Endodermal cell (in vitro differentiated cells): ENCODE data around the gene PLCB4. TPM values are rescaled to one million over a fixed set of nuclear protein-coding genes. Genes with fewer than 3 reads are reported as not detected.

Source experiments
- DNase-seq: peaks from one replicate; pipeline ENCODE4 v3.0.0-alpha.2; 2017
- H3K27ac ChIP-seq: 2 replicates; pipeline ENCODE4 v1.5.1; 2013; ENCODE audit warnings: mild to moderate bottlenecking, low read depth, low read length, moderate library complexity
- H3K27me3 ChIP-seq: 2 replicates; pipeline ENCODE4 v1.6.1; 2013; ENCODE audit warnings: mild to moderate bottlenecking, low read length, moderate library complexity; ENCODE audit not compliant: insufficient read depth, control insufficient read depth, poor library complexity, severe bottlenecking
- H3K36me3 ChIP-seq: 2 replicates; pipeline ENCODE4 v1.7.0; 2013; ENCODE audit warnings: mild to moderate bottlenecking, low read length, moderate library complexity; ENCODE audit not compliant: control insufficient read depth, insufficient read depth
- H3K4me1 ChIP-seq: one replicate; pipeline ENCODE4 v1.7.0; 2013; ENCODE audit warnings: low read length; ENCODE audit not compliant: control insufficient read depth, insufficient read depth
- H3K4me3 ChIP-seq: 2 replicates; pipeline ENCODE4 v1.5.1; 2013; ENCODE audit warnings: mild to moderate bottlenecking, low read length, moderate library complexity
- H3K9ac ChIP-seq: 2 replicates; pipeline ENCODE4 v1.6.1; 2013; ENCODE audit warnings: mild to moderate bottlenecking, low read length, moderate library complexity; ENCODE audit not compliant: poor library complexity, severe bottlenecking; ENCODE audit errors: extremely low read depth
- H3K9me3 ChIP-seq: 2 replicates; pipeline ENCODE4 v1.6.1; 2013; ENCODE audit warnings: mild to moderate bottlenecking, low read length, moderate library complexity; ENCODE audit not compliant: control insufficient read depth
- H3K27ac Mint-ChIP-seq: 2 replicates; pipeline ENCODE4 v1.8.0; 2020; ENCODE audit warnings: mixed read lengths
- H3K27me3 Mint-ChIP-seq: 2 replicates; pipeline ENCODE4 v1.8.0; 2021; ENCODE audit warnings: mild to moderate bottlenecking, mixed read lengths; ENCODE audit not compliant: insufficient read depth
- H3K36me3 Mint-ChIP-seq: 2 replicates; pipeline ENCODE4 v1.8.0; 2020; ENCODE audit warnings: low read depth, mixed read lengths
- H3K4me1 Mint-ChIP-seq: 2 replicates; pipeline ENCODE4 v1.8.0; 2020; ENCODE audit warnings: mixed read lengths
- H3K4me3 Mint-ChIP-seq: 2 replicates; pipeline ENCODE4 v1.8.0; 2020; ENCODE audit warnings: mild to moderate bottlenecking, moderate library complexity, mixed read lengths
- H3K9me3 Mint-ChIP-seq: 2 replicates; pipeline ENCODE4 v1.8.0; 2020; ENCODE audit warnings: mild to moderate bottlenecking, mixed read lengths
- CTCF ChIP-seq: fragments of 200-600 bp; sonication (generic); conservative IDR thresholded peaks from 2 replicates; pipeline ENCODE4 v1.5.0; 2021; ENCODE audit warnings: antibody characterized with exemption, mild to moderate bottlenecking
- WGBS, 2 experiments: methylation state at CpG; one replicate each; pipeline versions ENCODE4 v1.1.5 to v1.1.7; 2013; ENCODE audit warnings: missing lambda C conversion rate in 2 of 2, mixed read lengths in 1 of 2; ENCODE audit not compliant: insufficient coverage in 1 of 2, insufficient read length in 1 of 2; 5-methylcytosine and 5-hydroxymethylcytosine counted together
- total RNA-seq, 2 donors: library from RNA; stranded (reverse); fragmentation: NEBNext Ultra II Directional in 1 of 2; extraction: Animal tissue kit (Norgen Biotek cat#: 25700) in 1 of 2; gene quantifications; 2 replicates in 1 of 2; 3 replicates in 1 of 2; pipeline ENCODE4 v1.2.1, GENCODE V29; 2021

The PLCB4 gene
- total RNA-seq, 2 donors from 2014 or later = 14.4 to 14.6 TPM

GRCh38 chr20:9422321-9423057, 353.6 kb downstream of the PLCB4 start:
- H3K27ac ChIP-seq = no peak overlapping the region
- H3K4me1 Mint-ChIP-seq = peaks cover 6% of the 10 kb centered on the region
- no peaks in the 10 kb centered on the region for H3K9me3 ChIP-seq
- peaks cover 11% of the 10 kb centered on the region for H3K36me3 ChIP-seq
- H3K4me1 ChIP-seq = no peaks in the 10 kb centered on the region
- no peak overlapping the region for H3K27ac Mint-ChIP-seq
- H3K9ac ChIP-seq = no peak overlapping the region
- no peak for TF ChIP-seq CTCF
- 81 to 100% methylated on average over 2 to 5 of the region's 5 CpGs for WGBS, 2 experiments
- H3K4me3 Mint-ChIP-seq = no peak overlapping the region
- H3K9me3 Mint-ChIP-seq = no peaks in the 10 kb centered on the region
- H3K27me3 Mint-ChIP-seq = no peaks in the 10 kb centered on the region
- no peaks in the 10 kb centered on the region for H3K27me3 ChIP-seq
- peaks cover 8% of the 10 kb centered on the region for H3K36me3 Mint-ChIP-seq
- DNase-seq = no peak
- no peak overlapping the region for H3K4me3 ChIP-seq

GRCh38 chr20:9424551-9424950, 355.7 kb downstream of the PLCB4 start:
- Mint-ChIP-seq H3K4me3 (no peak overlapping the region), H3K36me3 (peaks cover 8% of the 10 kb centered on the region), H3K27ac (no peak overlapping the region), H3K4me1 (peaks cover 19% of the 10 kb centered on the region), H3K9me3 (no peaks in the 10 kb centered on the region), H3K27me3 (no peaks in the 10 kb centered on the region)
- 100% methylated on average over 1 of the region's 3 CpGs; no CpG with 5 or more reads in 1 of the 2 experiments for WGBS, 2 experiments
- TF ChIP-seq CTCF = no peak
- no peak overlapping the region for H3K9ac ChIP-seq
- no peak overlapping the region for H3K27ac ChIP-seq
- no peaks in the 10 kb centered on the region for H3K27me3 ChIP-seq
- H3K36me3 ChIP-seq = peaks cover 11% of the 10 kb centered on the region
- DNase-seq = no peak
- no peaks in the 10 kb centered on the region for H3K9me3 ChIP-seq
- no peaks in the 10 kb centered on the region for H3K4me1 ChIP-seq
- H3K4me3 ChIP-seq = no peak overlapping the region

- no peak overlapping the region for H3K9ac ChIP-seq
- H3K4me3 ChIP-seq = no peak overlapping the region
- Mint-ChIP-seq H3K9me3 (no peaks in the 10 kb centered on the region), H3K27ac (no peak overlapping the region), H3K4me1 (peaks cover 19% of the 10 kb centered on the region), H3K36me3 (peaks cover 3% of the 10 kb centered on the region), H3K4me3 (no peak overlapping the region), H3K27me3 (no peaks in the 10 kb centered on the region)
- H3K27ac ChIP-seq = no peak overlapping the region
- no peak for DNase-seq
- TF ChIP-seq CTCF = no peak
- H3K27me3 ChIP-seq = no peaks in the 10 kb centered on the region
- H3K9me3 ChIP-seq = no peaks in the 10 kb centered on the region
- peaks cover 11% of the 10 kb centered on the region for H3K36me3 ChIP-seq
- WGBS, 2 experiments = 83 to 85% methylated on average over 8 to 9 of the region's 9 CpGs
- H3K4me1 ChIP-seq = no peaks in the 10 kb centered on the region
Measured at GRCh38 chr20:9427430-9428291, 358.8 kb downstream of the PLCB4 start.
